Loucy (cell line): ENCODE results near the gene ENTPD7.

Experiments used
- CTCF ChIP-seq: fragments of 200-600 bp; sonication (generic); conservative IDR thresholded peaks from 2 replicates; pipeline ENCODE4 v1.5.1; 2014; ENCODE audit warnings: mild to moderate bottlenecking, antibody characterized with exemption, low read length
- EZH2phosphoT487 ChIP-seq: fragments of 200-600 bp; IDR thresholded peaks from 2 replicates; pipeline ENCODE4 v1.6.1; 2018; ENCODE audit warnings: antibody characterized with exemption, mild to moderate bottlenecking, moderate library complexity, borderline replicate concordance

- TF ChIP-seq CTCF = no peak
- TF ChIP-seq EZH2phosphoT487 = no peak
Measured at GRCh38 chr10:99619090-99619800, 40.1 kb upstream of the ENTPD7 start.
